ENCODE data around the gene TBC1D20. TPM values are rescaled to one million over a fixed set of nuclear protein-coding genes. Genes with fewer than 3 reads are reported as not detected.

TBC1D20 gene
- total RNA-seq, 1 experiment from 2014 or later, result 32.8 TPM

DNA sequence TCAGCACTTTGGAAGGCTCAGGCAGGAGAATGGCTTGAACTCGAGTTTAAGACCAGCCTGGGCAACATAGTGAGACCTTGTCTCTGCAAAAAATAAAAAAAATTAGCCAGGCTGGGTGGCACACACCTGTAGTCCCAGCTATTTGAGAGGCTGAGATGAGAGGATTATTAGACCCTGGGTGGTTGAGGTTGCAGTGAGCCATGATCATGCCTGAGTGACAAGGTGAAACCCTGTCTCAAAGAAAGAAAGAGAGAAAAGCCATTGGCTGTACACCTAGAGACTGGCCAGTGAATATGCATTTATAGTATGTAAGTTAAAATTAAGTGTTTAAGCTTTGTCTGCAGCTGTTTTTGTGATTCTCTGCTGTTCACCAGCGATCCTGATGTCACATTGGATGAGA lies 48.2 kb downstream of the TBC1D20 start:
- H3K79me2 ChIP-seq (ENCODE audit: low read depth), result peaks cover 59% of the 10 kb centered on the region
- H3K4me2 ChIP-seq, result no peak overlapping the region
- BruUV-seq (replicated peaks), result no TSS peak
- POLR2A ChIA-PET (ENCODE audit: unreplicated experiment), result interaction anchor here (0.6 kb wide), 1 partner anchor 39 kb away, joined by 6 read pairs; no protein-coding TSS in a partner anchor
- H4K20me1 ChIP-seq (ENCODE audit: insufficient read depth), result peaks cover 13% of the 10 kb centered on the region
- no peaks in the 10 kb centered on the region for H3K9me3 ChIP-seq (ENCODE audit: insufficient read depth, low read depth)
- no peak overlapping the region for H3K4me3 ChIP-seq
- intact Hi-C loops (cut with micrococcal nuclease; ENCODE audit: unreplicated experiment), result no loop called here
- no peak overlapping the region for H3K27ac ChIP-seq
- no peak overlapping the region for H2AFZ ChIP-seq
- H3F3A ChIP-seq (ENCODE audit: insufficient read depth, low read depth), result peaks cover 41% of the 10 kb centered on the region
- TF ChIP-seq, protein P1, sequence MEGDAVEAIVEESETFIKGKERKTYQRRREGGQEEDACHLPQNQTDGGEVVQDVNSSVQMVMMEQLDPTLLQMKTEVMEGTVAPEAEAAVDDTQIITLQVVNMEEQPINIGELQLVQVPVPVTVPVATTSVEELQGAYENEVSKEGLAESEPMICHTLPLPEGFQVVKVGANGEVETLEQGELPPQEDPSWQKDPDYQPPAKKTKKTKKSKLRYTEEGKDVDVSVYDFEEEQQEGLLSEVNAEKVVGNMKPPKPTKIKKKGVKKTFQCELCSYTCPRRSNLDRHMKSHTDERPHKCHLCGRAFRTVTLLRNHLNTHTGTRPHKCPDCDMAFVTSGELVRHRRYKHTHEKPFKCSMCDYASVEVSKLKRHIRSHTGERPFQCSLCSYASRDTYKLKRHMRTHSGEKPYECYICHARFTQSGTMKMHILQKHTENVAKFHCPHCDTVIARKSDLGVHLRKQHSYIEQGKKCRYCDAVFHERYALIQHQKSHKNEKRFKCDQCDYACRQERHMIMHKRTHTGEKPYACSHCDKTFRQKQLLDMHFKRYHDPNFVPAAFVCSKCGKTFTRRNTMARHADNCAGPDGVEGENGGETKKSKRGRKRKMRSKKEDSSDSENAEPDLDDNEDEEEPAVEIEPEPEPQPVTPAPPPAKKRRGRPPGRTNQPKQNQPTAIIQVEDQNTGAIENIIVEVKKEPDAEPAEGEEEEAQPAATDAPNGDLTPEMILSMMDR (conservative IDR thresholded peaks at IDR 0.05), result no peak
- TF ChIP-seq EZH2 (IDR thresholded peaks at IDR 0.05; ENCODE audit: low read depth), result no peak
- H3K4me1 ChIP-seq (replicated peaks; ENCODE audit: insufficient read depth), result peaks cover 23% of the 10 kb centered on the region
- CTCF ChIA-PET, result interaction anchor here (0.5 kb wide), 2 partner anchors 40 to 64 kb away, joined by 10 to 14 read pairs; no protein-coding TSS in a partner anchor
- H3K36me3 ChIP-seq (ENCODE audit: low read depth), result peaks cover 54% of the 10 kb centered on the region
- no peaks in the 10 kb centered on the region for H3K27me3 ChIP-seq (ENCODE audit: insufficient read depth, low read depth)
- no peak for DNase-seq
- no peaks in the 10 kb centered on the region for H3K9me2 ChIP-seq (ENCODE audit: insufficient read depth)

DNA sequence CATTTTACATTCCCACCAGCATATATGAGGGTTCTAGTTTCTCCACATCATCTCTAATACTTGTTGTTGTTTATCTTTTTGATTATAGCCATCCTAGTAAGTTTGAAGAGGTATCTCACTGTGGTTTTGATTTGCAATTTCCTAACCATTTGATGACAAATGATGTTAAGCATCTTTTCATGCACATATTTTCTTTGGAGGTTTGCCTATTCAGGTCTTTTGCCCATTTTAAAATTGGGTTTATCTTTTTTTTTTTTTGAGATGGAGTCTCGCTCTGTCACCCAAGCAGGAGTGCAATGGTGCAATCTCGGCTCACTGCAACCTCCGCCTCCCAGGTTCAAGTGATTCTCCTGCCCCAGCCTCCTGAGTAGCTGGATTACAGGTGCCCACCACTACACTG lies 50.3 kb downstream of the TBC1D20 start:
- Histone ChIP-seq H3F3A (ENCODE audit: insufficient read depth, low read depth) (peaks cover 34% of the 10 kb centered on the region), H3K27ac (no peak overlapping the region), H3K4me2 (no peak overlapping the region), H3K4me1 (replicated peaks; ENCODE audit: insufficient read depth) (peaks cover 26% of the 10 kb centered on the region), H3K4me3 (no peak overlapping the region), H3K9me2 (ENCODE audit: insufficient read depth) (no peaks in the 10 kb centered on the region), H2AFZ (no peak overlapping the region), H3K27me3 (ENCODE audit: insufficient read depth, low read depth) (no peaks in the 10 kb centered on the region), H3K79me2 (ENCODE audit: low read depth) (peaks cover 69% of the 10 kb centered on the region), H3K9me3 (ENCODE audit: insufficient read depth, low read depth) (no peaks in the 10 kb centered on the region), H3K36me3 (ENCODE audit: low read depth) (peaks cover 54% of the 10 kb centered on the region), H4K20me1 (ENCODE audit: insufficient read depth) (peaks cover 13% of the 10 kb centered on the region)
- no TSS peak for BruUV-seq (replicated peaks)
- TF ChIP-seq, protein P1 (conservative IDR thresholded peaks at IDR 0.05), result no peak
- no peak for TF ChIP-seq EZH2 (IDR thresholded peaks at IDR 0.05; ENCODE audit: low read depth)
- intact Hi-C loops (cut with micrococcal nuclease; ENCODE audit: unreplicated experiment), result no loop called here
- CTCF ChIA-PET, result no interaction called here
- POLR2A ChIA-PET (ENCODE audit: unreplicated experiment), result interaction anchor here (0.9 kb wide), 1 partner anchor 22 kb away, joined by 6 read pairs; no protein-coding TSS in a partner anchor
- DNase-seq, result no peak

DNA sequence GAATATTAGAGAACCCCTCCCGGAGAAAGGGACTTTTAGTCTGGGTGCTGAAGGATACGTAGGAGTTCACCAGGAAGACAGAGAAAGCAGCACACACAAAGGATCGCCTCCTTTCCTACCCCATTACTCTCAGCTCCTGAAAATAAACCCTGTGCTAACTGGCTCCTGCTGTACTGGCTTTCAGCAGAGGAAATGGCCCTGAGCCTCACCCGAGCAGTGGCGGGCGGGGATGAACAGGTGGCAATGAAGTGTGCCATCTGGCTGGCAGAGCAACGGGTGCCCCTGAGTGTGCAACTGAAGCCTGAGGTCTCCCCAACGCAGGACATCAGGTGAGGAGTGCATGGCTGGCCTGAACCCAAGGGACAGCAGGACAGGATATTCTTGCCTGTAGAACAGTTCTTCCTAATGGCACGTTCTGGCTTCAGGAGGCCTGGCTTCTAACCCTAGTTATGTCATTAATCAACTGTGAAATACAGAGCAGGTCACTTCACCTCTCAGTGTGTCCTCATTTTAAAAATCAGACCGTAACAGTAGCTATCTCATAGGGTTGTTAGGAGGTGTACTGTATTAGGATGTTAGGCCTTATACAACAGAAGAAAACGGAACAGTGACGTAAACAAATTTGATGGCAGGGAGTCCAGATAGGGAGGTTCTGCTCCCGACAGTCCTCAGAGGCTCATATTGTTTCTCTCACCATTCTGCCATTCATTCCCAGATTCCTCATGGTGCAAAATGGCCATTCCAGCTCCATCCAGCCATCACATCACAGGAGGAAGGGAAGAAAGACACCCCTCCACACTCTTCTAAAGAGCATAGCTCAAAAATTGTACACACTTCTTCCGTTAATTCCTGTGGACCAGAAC lies 52.4 kb downstream of the TBC1D20 start:
- peaks cover 24% of the 10 kb centered on the region for H3F3A ChIP-seq (ENCODE audit: insufficient read depth, low read depth)
- H3K27me3 ChIP-seq (ENCODE audit: insufficient read depth, low read depth), result no peaks in the 10 kb centered on the region
- POLR2A ChIA-PET (ENCODE audit: unreplicated experiment), result interaction anchor here (0.6 kb wide), 1 partner anchor 24 kb away, joined by 7 read pairs; no protein-coding TSS in a partner anchor
- no peak overlapping the region for H3K27ac ChIP-seq
- CTCF ChIA-PET, result interaction anchor here (0.7 kb wide), 1 partner anchor 329 kb away, joined by 3 read pairs; no protein-coding TSS in a partner anchor
- H3K4me2 ChIP-seq, result peak overlapping the region; percentile 96
- peaks cover 63% of the 10 kb centered on the region for H3K79me2 ChIP-seq (ENCODE audit: low read depth)
- peaks cover 32% of the 10 kb centered on the region for H3K4me1 ChIP-seq (replicated peaks; ENCODE audit: insufficient read depth)
- peak overlapping the region; percentile 86 for H3K4me3 ChIP-seq
- intact Hi-C loops (cut with micrococcal nuclease; ENCODE audit: unreplicated experiment), result no loop called here
- H3K9me3 ChIP-seq (ENCODE audit: insufficient read depth, low read depth), result no peaks in the 10 kb centered on the region
- peaks cover 38% of the 10 kb centered on the region for H3K36me3 ChIP-seq (ENCODE audit: low read depth)
- no peak for TF ChIP-seq EZH2 (IDR thresholded peaks at IDR 0.05; ENCODE audit: low read depth)
- TF ChIP-seq, protein P1 (conservative IDR thresholded peaks at IDR 0.05), result no peak
- no peaks in the 10 kb centered on the region for H3K9me2 ChIP-seq (ENCODE audit: insufficient read depth)
- peaks cover 10% of the 10 kb centered on the region for H4K20me1 ChIP-seq (ENCODE audit: insufficient read depth)
- no peak overlapping the region for H2AFZ ChIP-seq
- DNase-seq, result no peak
- BruUV-seq (replicated peaks), result no TSS peak
